ENCODE results near the gene LGR6.
A peak's percentile ranks its signal among the peaks of the same experiment; 100 is the strongest.

Gene LGR6

DNA sequence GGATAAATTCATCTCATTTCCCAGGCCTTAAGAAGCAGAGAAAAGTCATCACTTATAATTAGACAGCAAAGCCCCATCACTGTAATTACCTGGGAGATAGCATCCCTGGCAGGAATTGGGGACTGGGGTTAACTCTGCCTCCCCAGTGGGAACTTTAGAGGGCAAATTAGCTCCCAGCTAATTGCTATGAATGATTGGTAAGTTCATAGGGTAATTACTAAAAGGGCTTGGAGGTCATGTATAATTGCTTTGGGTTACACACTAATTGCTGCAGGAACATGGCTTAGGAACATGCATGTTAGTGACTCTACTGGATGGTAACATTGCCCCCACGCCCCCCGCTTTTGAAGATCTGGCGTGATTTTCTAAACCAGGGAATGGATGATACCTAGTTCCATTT, 83.3 kb downstream of the LGR6 start:
- Histone ChIP-seq H3K36me3 (ENCODE audit: low read depth) (no peaks in the 10 kb centered on the region), H3K4me1 (ENCODE audit: insufficient read depth, poor library complexity, severe bottlenecking) (peaks cover 24% of the 10 kb centered on the region), H3K9me3 (ENCODE audit: severe bottlenecking) (no peaks in the 10 kb centered on the region), H3K27me3 (ENCODE audit: insufficient read depth, poor library complexity, severe bottlenecking) (no peaks in the 10 kb centered on the region), H3K27ac (ENCODE audit: poor library complexity, severe bottlenecking) (no peak overlapping the region), H3K4me3 (ENCODE audit: severe bottlenecking) (no peak overlapping the region)
- DNase-seq (ENCODE audit: low spot score) (peak; percentile 6), ATAC-seq (ENCODE audit: low read depth) (no peak)
- TF ChIP-seq, protein P1, sequence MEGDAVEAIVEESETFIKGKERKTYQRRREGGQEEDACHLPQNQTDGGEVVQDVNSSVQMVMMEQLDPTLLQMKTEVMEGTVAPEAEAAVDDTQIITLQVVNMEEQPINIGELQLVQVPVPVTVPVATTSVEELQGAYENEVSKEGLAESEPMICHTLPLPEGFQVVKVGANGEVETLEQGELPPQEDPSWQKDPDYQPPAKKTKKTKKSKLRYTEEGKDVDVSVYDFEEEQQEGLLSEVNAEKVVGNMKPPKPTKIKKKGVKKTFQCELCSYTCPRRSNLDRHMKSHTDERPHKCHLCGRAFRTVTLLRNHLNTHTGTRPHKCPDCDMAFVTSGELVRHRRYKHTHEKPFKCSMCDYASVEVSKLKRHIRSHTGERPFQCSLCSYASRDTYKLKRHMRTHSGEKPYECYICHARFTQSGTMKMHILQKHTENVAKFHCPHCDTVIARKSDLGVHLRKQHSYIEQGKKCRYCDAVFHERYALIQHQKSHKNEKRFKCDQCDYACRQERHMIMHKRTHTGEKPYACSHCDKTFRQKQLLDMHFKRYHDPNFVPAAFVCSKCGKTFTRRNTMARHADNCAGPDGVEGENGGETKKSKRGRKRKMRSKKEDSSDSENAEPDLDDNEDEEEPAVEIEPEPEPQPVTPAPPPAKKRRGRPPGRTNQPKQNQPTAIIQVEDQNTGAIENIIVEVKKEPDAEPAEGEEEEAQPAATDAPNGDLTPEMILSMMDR (IDR thresholded peaks at IDR 0.05; ENCODE audit: poor library complexity, severe bottlenecking), result no peak

DNA sequence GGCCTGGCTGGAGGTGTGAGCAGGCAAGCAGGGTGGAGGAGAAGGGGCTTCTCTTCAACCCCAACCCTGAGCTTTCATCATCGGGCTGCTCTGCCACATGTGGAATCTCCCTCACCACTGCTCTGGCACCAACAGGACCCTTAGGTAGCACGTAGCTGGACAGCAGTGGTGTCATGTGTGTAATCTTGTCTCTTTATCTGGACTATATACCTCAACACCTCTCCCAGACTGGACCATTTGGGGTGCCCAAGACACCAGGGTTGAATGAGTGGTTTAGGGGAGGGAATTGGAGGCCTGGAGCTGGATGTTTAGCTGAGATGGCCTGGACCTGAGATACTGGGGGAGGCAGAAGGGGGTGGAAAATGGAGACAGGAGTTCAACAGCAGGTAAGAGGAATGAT, 85.2 kb downstream of the LGR6 start:
- TF ChIP-seq, protein P1 (IDR thresholded peaks at IDR 0.05; ENCODE audit: poor library complexity, severe bottlenecking), result no peak
- no peaks in the 10 kb centered on the region for H3K27me3 ChIP-seq (ENCODE audit: insufficient read depth, poor library complexity, severe bottlenecking)

DNA sequence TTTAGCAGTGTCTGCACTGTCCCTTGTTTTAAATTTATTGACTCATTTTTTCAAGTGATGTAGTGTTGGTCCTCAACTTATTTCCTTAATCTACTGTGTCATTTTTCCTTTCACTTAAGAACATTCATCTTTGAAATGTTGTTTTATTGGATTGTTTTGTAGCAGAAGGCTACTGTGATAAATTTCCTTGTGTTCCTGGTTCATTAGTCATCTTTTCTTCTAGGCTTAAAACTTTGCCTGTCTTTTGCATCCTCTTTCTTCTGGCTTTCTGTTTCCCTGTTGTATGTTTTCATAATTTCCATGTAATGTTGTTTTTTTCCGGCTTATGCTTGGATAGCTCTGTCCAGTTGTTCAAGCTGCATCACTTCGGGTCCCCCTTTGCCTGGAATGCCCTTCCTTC, 86.2 kb downstream of the LGR6 start:
- no peaks in the 10 kb centered on the region for H3K27me3 ChIP-seq (ENCODE audit: insufficient read depth, poor library complexity, severe bottlenecking)
- no peak for ATAC-seq (ENCODE audit: low read depth)
- peaks cover 51% of the 10 kb centered on the region for H3K4me1 ChIP-seq (ENCODE audit: insufficient read depth, poor library complexity, severe bottlenecking)
- DNase-seq (ENCODE audit: low spot score), result no peak
- TF ChIP-seq, protein P1 (IDR thresholded peaks at IDR 0.05; ENCODE audit: poor library complexity, severe bottlenecking), result no peak
- no peaks in the 10 kb centered on the region for H3K9me3 ChIP-seq (ENCODE audit: severe bottlenecking)
- H3K4me3 ChIP-seq (ENCODE audit: severe bottlenecking), result no peak overlapping the region
- no peaks in the 10 kb centered on the region for H3K36me3 ChIP-seq (ENCODE audit: low read depth)
- peak overlapping the region; percentile 93 for H3K27ac ChIP-seq (ENCODE audit: poor library complexity, severe bottlenecking)

More for the DNA sequence above, 85.2 kb downstream of the LGR6 start:
- Histone ChIP-seq H3K9me3 (ENCODE audit: severe bottlenecking) (no peaks in the 10 kb centered on the region), H3K36me3 (ENCODE audit: low read depth) (no peaks in the 10 kb centered on the region), H3K4me3 (ENCODE audit: severe bottlenecking) (no peak overlapping the region), H3K27ac (ENCODE audit: poor library complexity, severe bottlenecking) (no peak overlapping the region), H3K4me1 (ENCODE audit: insufficient read depth, poor library complexity, severe bottlenecking) (peaks cover 40% of the 10 kb centered on the region)
- ATAC-seq (ENCODE audit: low read depth) (no peak), DNase-seq (ENCODE audit: low spot score) (peak; percentile 15)

DNA sequence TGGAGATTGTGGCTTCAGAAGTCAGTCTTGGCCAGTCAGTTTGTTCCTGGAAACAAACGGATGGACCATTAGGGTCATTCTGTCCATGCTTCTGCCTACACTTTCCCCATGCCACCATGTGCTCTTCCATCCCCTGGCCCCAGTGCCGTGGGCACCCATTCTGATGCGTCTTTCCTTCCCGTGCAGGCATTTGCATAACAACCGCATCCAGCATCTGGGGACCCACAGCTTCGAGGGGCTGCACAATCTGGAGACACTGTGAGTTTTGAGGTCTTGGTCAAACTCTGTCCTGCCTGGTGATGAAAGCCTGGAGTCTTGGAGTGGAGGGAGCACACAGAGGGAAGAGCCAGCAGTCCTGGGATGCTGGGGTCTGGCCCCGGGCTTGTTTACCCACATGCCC, 87.0 kb downstream of the LGR6 start:
- Histone ChIP-seq H3K36me3 (ENCODE audit: low read depth) (no peaks in the 10 kb centered on the region), H3K4me3 (ENCODE audit: severe bottlenecking) (no peak overlapping the region), H3K27me3 (ENCODE audit: insufficient read depth, poor library complexity, severe bottlenecking) (no peaks in the 10 kb centered on the region), H3K4me1 (ENCODE audit: insufficient read depth, poor library complexity, severe bottlenecking) (peaks cover 51% of the 10 kb centered on the region), H3K9me3 (ENCODE audit: severe bottlenecking) (no peaks in the 10 kb centered on the region), H3K27ac (ENCODE audit: poor library complexity, severe bottlenecking) (peak overlapping the region; percentile 93)
- ATAC-seq (ENCODE audit: low read depth) (no peak), DNase-seq (ENCODE audit: low spot score) (peak; percentile 26)
- TF ChIP-seq, protein P1 (IDR thresholded peaks at IDR 0.05; ENCODE audit: poor library complexity, severe bottlenecking), result no peak

DNA sequence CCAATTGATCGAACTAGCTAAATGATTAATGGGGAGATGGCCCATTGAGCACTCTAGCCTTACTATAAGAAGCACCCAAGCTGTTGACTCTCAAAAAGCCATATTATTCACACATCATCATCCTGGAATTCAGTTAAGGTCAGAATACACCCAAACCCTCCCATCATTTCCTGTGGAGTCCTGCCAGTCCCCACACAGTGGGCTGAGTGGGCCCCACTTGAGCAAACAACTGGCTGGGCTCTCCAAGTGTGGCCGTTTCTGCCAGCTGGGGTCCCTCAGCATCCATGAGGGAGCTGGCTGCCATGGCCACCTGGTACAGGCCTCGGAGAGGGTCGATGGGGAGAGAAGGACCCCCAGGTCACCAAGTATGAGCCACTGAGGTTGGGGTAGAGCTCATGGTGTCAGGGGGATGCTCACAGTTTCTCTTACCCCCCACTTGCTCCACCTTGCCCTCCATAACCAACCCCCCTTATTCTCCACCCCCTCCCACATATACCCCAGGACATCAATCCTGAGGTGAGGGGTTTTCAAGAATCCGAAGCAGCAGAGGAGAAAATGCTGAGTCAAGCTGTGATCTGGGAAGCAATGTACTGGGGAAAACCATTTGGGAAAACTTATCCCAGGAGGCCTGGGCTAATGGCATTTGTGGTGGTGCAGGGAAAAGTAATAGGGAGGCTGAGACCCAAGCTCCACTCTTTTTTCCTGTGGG, 87.9 kb downstream of the LGR6 start:
- H3K4me1 ChIP-seq (ENCODE audit: insufficient read depth, poor library complexity, severe bottlenecking), result peaks cover 51% of the 10 kb centered on the region
- DNase-seq (ENCODE audit: low spot score) (peak; percentile 40), ATAC-seq (ENCODE audit: low read depth) (peak; percentile 33)
- TF ChIP-seq, protein P1 (IDR thresholded peaks at IDR 0.05; ENCODE audit: poor library complexity, severe bottlenecking), result no peak
- H3K9me3 ChIP-seq (ENCODE audit: severe bottlenecking), result no peaks in the 10 kb centered on the region
- H3K27me3 ChIP-seq (ENCODE audit: insufficient read depth, poor library complexity, severe bottlenecking), result no peaks in the 10 kb centered on the region
- H3K36me3 ChIP-seq (ENCODE audit: low read depth), result no peaks in the 10 kb centered on the region
- no peak overlapping the region for H3K4me3 ChIP-seq (ENCODE audit: severe bottlenecking)
- H3K27ac ChIP-seq (ENCODE audit: poor library complexity, severe bottlenecking), result peak overlapping the region; percentile 93

Measured in RWPE2 (cell line).